ENCODE results near the gene SLC25A38.
"Not testable (repeated sequence)": the region's sequence is repeated elsewhere in the genome, so short reads cannot be mapped to it uniquely, and the experiment has no call there.

Gene SLC25A38

DNA sequence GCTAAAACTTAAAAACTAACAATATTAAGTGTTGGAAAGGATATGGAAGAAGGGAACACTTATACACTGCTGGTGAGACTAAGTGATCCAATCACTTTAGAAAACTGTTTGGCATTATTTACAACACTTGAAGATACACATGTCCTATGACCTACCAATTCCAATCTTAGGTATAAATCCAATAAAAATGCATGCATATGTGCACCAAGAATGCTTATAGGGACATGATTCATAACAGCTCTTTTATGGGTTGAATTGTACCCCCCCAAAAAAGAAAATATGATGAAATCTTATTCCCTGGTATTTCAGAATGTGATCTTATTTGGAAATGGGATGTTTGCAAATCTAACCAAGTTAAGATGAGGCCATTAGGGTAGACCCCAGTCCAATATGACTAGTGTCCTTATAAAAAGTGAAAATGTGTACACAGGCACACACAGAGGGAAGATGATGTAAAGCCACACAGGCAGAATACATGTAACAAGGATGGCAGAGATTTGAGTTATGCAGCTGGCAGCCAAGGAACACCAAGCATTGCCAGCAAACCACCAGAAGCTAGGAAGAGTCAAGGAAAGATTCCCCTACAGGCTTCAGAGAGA, 38.3 kb upstream of the SLC25A38 start:
- CTCF ChIA-PET, result interaction anchor here (1.1 to 3.2 kb wide), 2 partner anchors 34 to 42 kb away, joined by 3 to 13 read pairs; no protein-coding TSS in a partner anchor
- H3K36me3 ChIP-seq (ENCODE audit: control insufficient read depth in 4 of 4, insufficient read depth in 4 of 4, low read length in 3 of 4), result no peaks in the 10 kb centered on the region
- H3K27ac ChIP-seq (ENCODE audit: insufficient read depth in 1 of 2, low read depth in 1 of 2, low read length in 2 of 2, poor library complexity in 1 of 2, severe bottlenecking in 2 of 2), result no peak overlapping the region
- H3K27me3 ChIP-seq (replicated peaks in 2 of 5; ENCODE audit: control insufficient read depth in 4 of 5, insufficient read depth in 5 of 5, low read length in 4 of 5), result no peaks in the 10 kb centered on the region
- H3K4me3 ChIP-seq (ENCODE audit: control insufficient read depth in 1 of 7, extremely low read depth in 1 of 7, insufficient read depth in 4 of 7, low read depth in 2 of 7, low read length in 6 of 7), result no peak overlapping the region
- peaks cover 0 to 37% (median 7%) of the 10 kb centered on the region in 4 experiments for H3K4me1 ChIP-seq (ENCODE audit: control extremely low read depth in 1 of 4, control insufficient read depth in 4 of 4, insufficient read depth in 4 of 4, low read length in 3 of 4)
- no peak for DNase-seq
- no peaks in the 10 kb centered on the region for H3K9me3 ChIP-seq (ENCODE audit: control extremely low read depth in 1 of 5, control insufficient read depth in 4 of 5, insufficient read depth in 2 of 5, low read depth in 1 of 5, low read length in 4 of 5)
- POLR2A ChIA-PET, result no interaction called here

DNA sequence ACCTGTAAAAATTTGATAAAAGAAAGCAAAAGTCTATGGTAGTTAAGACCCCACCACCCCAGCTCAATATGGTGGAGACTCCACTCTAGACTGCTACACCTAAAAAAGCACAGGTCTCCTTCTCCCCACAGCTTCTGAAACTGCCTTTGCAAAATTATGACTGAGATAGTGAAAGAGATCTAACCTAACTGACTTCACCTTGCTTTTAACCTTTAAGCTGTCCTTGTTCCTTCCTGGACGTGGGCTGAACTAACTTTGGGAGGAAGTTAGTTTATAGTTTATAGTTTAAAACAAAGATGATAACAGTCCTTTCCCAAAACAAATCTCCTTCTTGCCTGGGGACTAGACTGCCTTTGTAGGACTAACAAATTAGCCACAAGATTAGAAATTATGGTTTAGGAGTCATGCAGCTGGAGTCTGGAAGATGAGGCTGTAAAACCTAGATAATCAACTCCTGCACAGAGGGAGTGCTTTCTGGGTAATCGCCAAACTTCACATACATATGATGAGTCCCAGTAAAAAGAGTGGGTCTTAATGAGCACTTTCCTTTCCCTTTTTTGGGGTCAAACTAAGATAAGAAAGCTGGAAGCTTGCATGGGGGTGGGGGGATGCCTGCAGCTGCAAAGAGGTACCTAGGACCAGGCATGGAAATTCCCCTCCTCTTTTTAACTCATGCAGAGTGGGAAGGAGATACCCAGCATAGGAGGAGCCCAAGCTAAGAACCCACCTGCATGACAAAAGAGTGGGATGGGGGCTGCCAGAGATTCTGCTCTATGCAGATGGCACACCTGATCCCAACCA, 36.2 kb upstream of the SLC25A38 start:
- H3K9me3 ChIP-seq (ENCODE audit: control extremely low read depth in 1 of 5, control insufficient read depth in 4 of 5, insufficient read depth in 2 of 5, low read depth in 1 of 5, low read length in 4 of 5), result no peaks in the 10 kb centered on the region
- H3K4me1 ChIP-seq (ENCODE audit: control extremely low read depth in 1 of 4, control insufficient read depth in 4 of 4, insufficient read depth in 4 of 4, low read length in 3 of 4), result peaks cover 3 to 57% (median 19%) of the 10 kb centered on the region in 4 experiments
- H3K4me3 ChIP-seq (ENCODE audit: control insufficient read depth in 1 of 7, extremely low read depth in 1 of 7, insufficient read depth in 4 of 7, low read depth in 2 of 7, low read length in 6 of 7), result no peak overlapping the region
- DNase-seq, result peak in 1 of 3 donors; percentile 35
- H3K36me3 ChIP-seq (ENCODE audit: control insufficient read depth in 4 of 4, insufficient read depth in 4 of 4, low read length in 3 of 4), result no peaks in the 10 kb centered on the region
- H3K27ac ChIP-seq (ENCODE audit: insufficient read depth in 1 of 2, low read depth in 1 of 2, low read length in 2 of 2, poor library complexity in 1 of 2, severe bottlenecking in 2 of 2), result no peak overlapping the region
- H3K27me3 ChIP-seq (replicated peaks in 2 of 5; ENCODE audit: control insufficient read depth in 4 of 5, insufficient read depth in 5 of 5, low read length in 4 of 5), result no peaks in the 10 kb centered on the region
- ChIA-PET CTCF (interaction anchor here (0.9 to 3.2 kb wide), 5 partner anchors 13 to 56 kb away, joined by 3 to 13 read pairs (median 4); no protein-coding TSS in a partner anchor), POLR2A (no interaction called here)
- 57% methylated on average over 1 of the region's 2 CpGs for WGBS (ENCODE audit: insufficient coverage)

- Histone ChIP-seq H3K36me3 (ENCODE audit: control insufficient read depth in 4 of 4, insufficient read depth in 4 of 4, low read length in 3 of 4) (no peaks in the 10 kb centered on the region), H3K9me3 (ENCODE audit: control extremely low read depth in 1 of 5, control insufficient read depth in 4 of 5, insufficient read depth in 2 of 5, low read depth in 1 of 5, low read length in 4 of 5) (no peaks in the 10 kb centered on the region), H3K27me3 (replicated peaks in 2 of 5; ENCODE audit: control insufficient read depth in 4 of 5, insufficient read depth in 5 of 5, low read length in 4 of 5) (no peaks in the 10 kb centered on the region), H3K4me3 (ENCODE audit: control insufficient read depth in 1 of 7, extremely low read depth in 1 of 7, insufficient read depth in 4 of 7, low read depth in 2 of 7, low read length in 6 of 7) (no peak overlapping the region), H3K27ac (ENCODE audit: insufficient read depth in 1 of 2, low read depth in 1 of 2, low read length in 2 of 2, poor library complexity in 1 of 2, severe bottlenecking in 2 of 2) (no peak overlapping the region), H3K4me1 (ENCODE audit: control extremely low read depth in 1 of 4, control insufficient read depth in 4 of 4, insufficient read depth in 4 of 4, low read length in 3 of 4) (peaks cover 3 to 61% (median 19%) of the 10 kb centered on the region in 4 experiments)
- CTCF ChIA-PET, result interaction anchor here (1.2 to 3.2 kb wide), 2 partner anchors 13 to 31 kb away, joined by 4 to 13 read pairs; no protein-coding TSS in a partner anchor
- DNase-seq, result no peak
- 89% methylated on average over 1 of the region's 3 CpGs for WGBS (ENCODE audit: insufficient coverage)
- POLR2A ChIA-PET, result no interaction called here
Measured at GRCh38 chr3:39347586-39347876, 35.6 kb upstream of the SLC25A38 start.

DNA sequence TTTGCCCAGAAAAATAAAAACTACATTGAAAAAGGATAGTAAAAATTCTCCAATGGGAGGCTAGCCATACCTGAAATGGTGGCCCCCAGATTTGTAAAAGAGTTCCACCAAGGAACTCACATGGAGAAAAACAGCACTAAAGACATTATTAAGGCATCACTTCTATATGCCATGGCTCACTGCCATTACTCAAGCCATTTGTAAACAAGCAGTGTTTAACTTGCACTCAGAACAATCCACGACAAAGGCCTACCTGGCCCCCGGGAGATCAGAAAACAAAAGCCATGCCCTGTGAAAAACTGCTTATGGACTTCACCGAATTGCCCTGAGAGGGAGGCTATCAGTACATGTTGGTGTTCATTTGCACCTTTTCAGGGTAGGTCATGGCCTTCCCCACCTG, 34.1 kb upstream of the SLC25A38 start:
- DNase-seq, result no peak
- Histone ChIP-seq H3K9me3 (ENCODE audit: control extremely low read depth in 1 of 5, control insufficient read depth in 4 of 5, insufficient read depth in 2 of 5, low read depth in 1 of 5, low read length in 4 of 5) (no peaks in the 10 kb centered on the region), H3K36me3 (ENCODE audit: control insufficient read depth in 4 of 4, insufficient read depth in 4 of 4, low read length in 3 of 4) (no peaks in the 10 kb centered on the region), H3K4me1 (ENCODE audit: control extremely low read depth in 1 of 4, control insufficient read depth in 4 of 4, insufficient read depth in 4 of 4, low read length in 3 of 4) (peaks cover 3 to 53% (median 19%) of the 10 kb centered on the region in 4 experiments), H3K27me3 (replicated peaks in 2 of 5; ENCODE audit: control insufficient read depth in 4 of 5, insufficient read depth in 5 of 5, low read length in 4 of 5) (no peaks in the 10 kb centered on the region), H3K27ac (ENCODE audit: insufficient read depth in 1 of 2, low read depth in 1 of 2, low read length in 2 of 2, poor library complexity in 1 of 2, severe bottlenecking in 2 of 2) (no peak overlapping the region), H3K4me3 (ENCODE audit: control insufficient read depth in 1 of 7, extremely low read depth in 1 of 7, insufficient read depth in 4 of 7, low read depth in 2 of 7, low read length in 6 of 7) (no peak overlapping the region)
- WGBS (ENCODE audit: insufficient coverage), result 50% methylated on average over 2 of the region's 3 CpGs
- POLR2A ChIA-PET, result no interaction called here
- CTCF ChIA-PET, result interaction anchor here (1.2 kb wide), 1 partner anchor 61 kb away, joined by 3 read pairs; no protein-coding TSS in a partner anchor

DNA sequence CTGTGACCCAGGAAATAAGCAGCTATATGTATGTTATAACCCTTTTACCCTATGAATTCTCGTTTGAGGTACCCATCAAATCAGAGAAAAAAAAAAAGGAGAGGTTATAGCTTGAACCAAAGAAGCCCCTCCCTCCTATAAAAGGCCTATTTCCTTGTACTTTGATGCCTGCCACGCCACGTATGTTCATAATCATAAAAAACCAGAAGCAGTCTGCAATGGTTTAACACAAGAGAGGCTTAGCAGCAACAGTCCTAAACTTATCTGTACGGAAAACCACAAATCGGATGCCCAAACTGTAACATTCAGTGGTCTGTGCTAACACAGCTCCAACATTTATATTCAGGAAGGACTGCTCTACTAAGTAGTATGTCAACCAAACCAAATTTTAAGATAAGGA, 32.5 kb upstream of the SLC25A38 start:
- DNase-seq, result peak; percentile 68 to 94 (median 87)
- Histone ChIP-seq H3K4me1 (ENCODE audit: control extremely low read depth in 1 of 4, control insufficient read depth in 4 of 4, insufficient read depth in 4 of 4, low read length in 3 of 4) (peaks cover 3 to 53% (median 19%) of the 10 kb centered on the region in 4 experiments), H3K27ac (ENCODE audit: insufficient read depth in 1 of 2, low read depth in 1 of 2, low read length in 2 of 2, poor library complexity in 1 of 2, severe bottlenecking in 2 of 2) (no peak overlapping the region), H3K27me3 (replicated peaks in 2 of 5; ENCODE audit: control insufficient read depth in 4 of 5, insufficient read depth in 5 of 5, low read length in 4 of 5) (no peaks in the 10 kb centered on the region), H3K4me3 (ENCODE audit: control insufficient read depth in 1 of 7, extremely low read depth in 1 of 7, insufficient read depth in 4 of 7, low read depth in 2 of 7, low read length in 6 of 7) (no peak overlapping the region), H3K36me3 (ENCODE audit: control insufficient read depth in 4 of 4, insufficient read depth in 4 of 4, low read length in 3 of 4) (no peaks in the 10 kb centered on the region), H3K9me3 (ENCODE audit: control extremely low read depth in 1 of 5, control insufficient read depth in 4 of 5, insufficient read depth in 2 of 5, low read depth in 1 of 5, low read length in 4 of 5) (no peaks in the 10 kb centered on the region)
- WGBS (ENCODE audit: insufficient coverage), result 37% methylated on average over 5 of the region's 5 CpGs
- ChIA-PET CTCF (interaction anchor here (0.6 to 1.3 kb wide), 4 partner anchors 13 to 179 kb away, joined by 3 to 7 read pairs (median 4); no protein-coding TSS in a partner anchor), POLR2A (no interaction called here)

DNA sequence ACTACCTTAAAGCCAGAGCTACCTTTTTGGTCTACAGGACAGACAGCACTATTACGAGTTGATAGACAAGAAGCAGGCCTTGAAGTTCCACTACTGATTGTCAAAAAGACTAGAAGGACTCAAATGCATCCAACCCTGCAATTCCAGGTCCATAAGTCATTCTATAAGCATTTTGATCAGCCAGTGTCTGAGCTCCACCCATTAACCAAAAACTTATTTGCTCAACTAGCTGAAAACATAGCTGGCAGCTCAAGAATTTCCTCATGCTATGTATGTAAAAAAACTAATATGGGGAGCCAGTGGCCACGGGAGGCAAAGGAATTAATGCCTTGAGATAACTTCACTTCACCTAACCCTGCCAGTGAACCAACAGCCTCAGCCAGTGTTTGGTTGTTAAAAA, 32.0 kb upstream of the SLC25A38 start:
- H3K27ac ChIP-seq (ENCODE audit: insufficient read depth in 1 of 2, low read depth in 1 of 2, low read length in 2 of 2, poor library complexity in 1 of 2, severe bottlenecking in 2 of 2); H3K36me3 ChIP-seq (ENCODE audit: control insufficient read depth in 4 of 4, insufficient read depth in 4 of 4, low read length in 3 of 4); POLR2A ChIA-PET; H3K27me3 ChIP-seq (replicated peaks in 2 of 5; ENCODE audit: control insufficient read depth in 4 of 5, insufficient read depth in 5 of 5, low read length in 4 of 5); H3K9me3 ChIP-seq (ENCODE audit: control extremely low read depth in 1 of 5, control insufficient read depth in 4 of 5, insufficient read depth in 2 of 5, low read depth in 1 of 5, low read length in 4 of 5): not testable (repeated sequence)
- WGBS (ENCODE audit: insufficient coverage), result 60% methylated on average over 1 of the region's 2 CpGs
- Histone ChIP-seq H3K4me1 (ENCODE audit: control extremely low read depth in 1 of 4, control insufficient read depth in 4 of 4, insufficient read depth in 4 of 4, low read length in 3 of 4) (peaks cover 3 to 50% (median 19%) of the 10 kb centered on the region in 4 experiments), H3K4me3 (ENCODE audit: control insufficient read depth in 1 of 7, extremely low read depth in 1 of 7, insufficient read depth in 4 of 7, low read depth in 2 of 7, low read length in 6 of 7) (peak overlapping the region in 1 of 7 experiments; percentile 1)
- DNase-seq, result peak in 1 of 3 donors; percentile 18
- CTCF ChIA-PET, result interaction anchor here (0.6 to 1.3 kb wide), 5 partner anchors 13 to 179 kb away, joined by 3 to 7 read pairs (median 3); no protein-coding TSS in a partner anchor
